HG03520 (cell line): ENCODE measurements around the gene RASSF10.

ENCODE experiments used
- ATAC-seq: cut with Tn5 transposase; IDR thresholded peaks from one replicate; pipeline ENCODE4 v1.9.1; 2021; ENCODE audit warnings: mild to moderate bottlenecking, moderate library complexity; ENCODE audit not compliant: unreplicated experiment

RASSF10 gene

GRCh38 chr11:13008625-13009475 is at the start of gene RASSF10:
RASSF10 (plus strand) TSS chr11:13009316; CDS start chr11:13009577, 261 bp downstream.
- no peak for ATAC-seq

GRCh38 chr11:12961615-12962014 is 47.5 kb upstream of the RASSF10 start:
- no peak for ATAC-seq

- ATAC-seq: no peak
Observed at GRCh38 chr11:12962306-12962705, 46.8 kb upstream of the RASSF10 start.

GRCh38 chr11:12963051-12963450 is 46.1 kb upstream of the RASSF10 start:
- ATAC-seq: no peak

GRCh38 chr11:12963792-12964536 is 45.2 kb upstream of the RASSF10 start:
- peak; percentile 86 for ATAC-seq

- no peak for ATAC-seq
Observed at GRCh38 chr11:12964650-12965049, 44.5 kb upstream of the RASSF10 start.

GRCh38 chr11:12966002-12966401 is 43.1 kb upstream of the RASSF10 start:
- ATAC-seq: no peak

- no peak for ATAC-seq
Observed at GRCh38 chr11:12968101-12968500, 41.0 kb upstream of the RASSF10 start.

- no peak for ATAC-seq
Observed at GRCh38 chr11:12968826-12969225, 40.3 kb upstream of the RASSF10 start.

GRCh38 chr11:12971955-12972354 is 37.2 kb upstream of the RASSF10 start:
- ATAC-seq: no peak

- no peak for ATAC-seq
Observed at GRCh38 chr11:12973528-12974181, 35.5 kb upstream of the RASSF10 start.

- no peak for ATAC-seq
Observed at GRCh38 chr11:12975195-12975594, 33.9 kb upstream of the RASSF10 start.

GRCh38 chr11:12979928-12980689 is 29.0 kb upstream of the RASSF10 start:
- ATAC-seq: no peak

- ATAC-seq: no peak
Observed at GRCh38 chr11:12981676-12982522, 27.2 kb upstream of the RASSF10 start.

GRCh38 chr11:12983336-12983735 is 25.8 kb upstream of the RASSF10 start:
- ATAC-seq: no peak

- no peak for ATAC-seq
Observed at GRCh38 chr11:12986194-12986898, 22.8 kb upstream of the RASSF10 start.

- no peak for ATAC-seq
Observed at GRCh38 chr11:12989428-12990161, 19.5 kb upstream of the RASSF10 start.

GRCh38 chr11:12990162-12990480 is 19.0 kb upstream of the RASSF10 start:
- ATAC-seq: no peak

GRCh38 chr11:12991426-12991825 is 17.7 kb upstream of the RASSF10 start:
- no peak for ATAC-seq
